SK-N-SH (cell line): ENCODE data around the gene CCDC68. TPM values are rescaled to one million over a fixed set of nuclear protein-coding genes. Genes with fewer than 3 reads are reported as not detected.

ENCODE experiments used
- CTCF ChIA-PET: fragments of 300-600, 350-600 bp; formaldehyde crosslinking; extraction: SDS; loops from one replicate; lab custom pipeline; 2021; lab: Yijun Ruan, JAX
- POLR2A ChIA-PET: fragments of 350-600 bp; sonication (Branson Sonifier 250); formaldehyde crosslinking; extraction: SDS; loops from one replicate; lab custom pipeline; 2020; ENCODE audit warnings: antibody characterized with exemption, inconsistent platforms; lab: Yijun Ruan, JAX
- DNase-seq: peaks from one replicate; pipeline ENCODE4 v3.0.0; 2012
- H2AFZ ChIP-seq: fragments of 200-600 bp; sonication (generic); 2 replicates; pipeline ENCODE4 v1.8.1; 2016; ENCODE audit warnings: antibody characterized with exemption, mild to moderate bottlenecking, low read depth
- H3F3A ChIP-seq: fragments of 200-600 bp; sonication (generic); replicated peaks from 2 replicates; pipeline ENCODE3; 2016; ENCODE audit warnings: antibody characterized with exemption, mild to moderate bottlenecking; ENCODE audit not compliant: insufficient read depth
- H3K27ac ChIP-seq, 2 experiments: fragments of 200-500 bp in 1 of 2; fragments of 200-600 bp in 1 of 2; sonication (Bioruptor generic) in 1 of 2; sonication (generic), shearing (Covaris generic) in 1 of 2; 2 replicates each; pipeline versions ENCODE4 v1.5.1 to v1.6.1; 2014 to 2016; ENCODE audit warnings: low read depth in 2 of 2, inconsistent platforms in 1 of 2, low read length in 1 of 2, mild to moderate bottlenecking in 1 of 2, mixed read lengths in 1 of 2
- H3K27me3 ChIP-seq: fragments of 200-600 bp; sonication (generic), shearing (Covaris generic); 2 replicates; pipeline ENCODE4 v1.6.1; 2016; ENCODE audit warnings: mixed run types; ENCODE audit not compliant: insufficient read depth
- H3K36me3 ChIP-seq, 2 experiments: fragments of 200-500 bp in 1 of 2; fragments of 200-600 bp in 1 of 2; sonication (Bioruptor generic) in 1 of 2; sonication (generic) in 1 of 2; replicated peaks in 1 of 2; 2 replicates each; pipeline versions ENCODE3 to v1.5.1; 2014 to 2016; ENCODE audit warnings: low read length in 1 of 2, mild to moderate bottlenecking in 1 of 2; ENCODE audit not compliant: insufficient read depth in 2 of 2, control insufficient read depth in 1 of 2
- H3K4me1 ChIP-seq, 2 experiments: fragments of 200-500 bp in 1 of 2; fragments of 200-600 bp in 1 of 2; sonication (Bioruptor generic) in 1 of 2; sonication (generic), shearing (Covaris generic) in 1 of 2; 2 replicates each; pipeline versions ENCODE4 v1.5.1 to v1.6.1; 2014 to 2016; ENCODE audit warnings: low read depth in 1 of 2, low read length in 1 of 2, mixed run types in 1 of 2; ENCODE audit not compliant: insufficient read depth in 2 of 2, control insufficient read depth in 1 of 2
- H3K4me2 ChIP-seq: fragments of 200-600 bp; sonication (generic), shearing (Covaris generic); 2 replicates; pipeline ENCODE4 v1.6.1; 2017; ENCODE audit warnings: mixed run types
- H3K4me3 ChIP-seq, 2 experiments: fragments of 200-500 bp in 1 of 2; fragments of 200-600 bp in 1 of 2; sonication (Bioruptor generic) in 1 of 2; sonication (generic), shearing (Covaris generic) in 1 of 2; 2 replicates each; pipeline versions ENCODE4 v1.5.1 to v1.8.1; 2014 to 2016; ENCODE audit warnings: low read depth in 2 of 2, inconsistent platforms in 1 of 2, low read length in 1 of 2, mild to moderate bottlenecking in 1 of 2, mixed read lengths in 1 of 2, moderate library complexity in 1 of 2
- H3K79me2 ChIP-seq: fragments of 200-600 bp; sonication (generic); 2 replicates; pipeline ENCODE4 v1.8.1; 2017; ENCODE audit warnings: mild to moderate bottlenecking; ENCODE audit not compliant: insufficient read depth
- H3K9ac ChIP-seq: fragments of 200-600 bp; sonication (generic); 2 replicates; pipeline ENCODE4 v1.6.1; 2017; ENCODE audit warnings: mixed run types
- H3K9me2 ChIP-seq: fragments of 200-600 bp; sonication (generic); 2 replicates; pipeline ENCODE4 v1.6.1; 2017; ENCODE audit warnings: mixed run types
- H3K9me3 ChIP-seq: fragments of 200-600 bp; sonication (generic); 2 replicates; pipeline ENCODE4 v1.6.1; 2017; ENCODE audit warnings: mixed run types, mild to moderate bottlenecking, moderate library complexity
- H4K20me1 ChIP-seq: fragments of 200-600 bp; sonication (generic); 2 replicates; pipeline ENCODE4 v1.6.1; 2017; ENCODE audit warnings: mild to moderate bottlenecking, mixed run types; ENCODE audit not compliant: insufficient read depth
- CHD2 ChIP-seq: fragments of 150-350 bp; IDR thresholded peaks from 2 replicates; pipeline ENCODE4 v1.6.1; 2018; ENCODE audit warnings: low read length; ENCODE audit not compliant: partially characterized antibody
- ELF1 ChIP-seq: IDR thresholded peaks from 2 replicates; pipeline ENCODE4 v1.4.0; 2012
- EZH2phosphoT487 ChIP-seq: fragments of 200-600 bp; sonication (generic); IDR thresholded peaks from 2 replicates; pipeline ENCODE4 v1.6.1; 2017; ENCODE audit warnings: low read depth, mixed run types, mild to moderate bottlenecking, antibody characterized with exemption, moderate library complexity, borderline replicate concordance
- FOSL2 ChIP-seq: IDR thresholded peaks from 2 replicates; pipeline ENCODE4 v1.4.0; 2012; ENCODE audit warnings: low read depth, mild to moderate bottlenecking, moderate library complexity, borderline replicate concordance
- FOXJ3 ChIP-seq: sonication (generic); formaldehyde crosslinking; IDR thresholded peaks from 2 replicates; pipeline ENCODE4 v1.5.1; 2020; ENCODE audit warnings: mild to moderate bottlenecking, missing genetic modification reagents
- FOXM1 ChIP-seq: IDR thresholded peaks from 2 replicates; pipeline ENCODE4 v1.4.0; 2012; ENCODE audit warnings: low read depth, mild to moderate bottlenecking
- GABPA ChIP-seq: IDR thresholded peaks from 2 replicates; pipeline ENCODE4 v1.4.0; 2012; ENCODE audit warnings: low read depth, mild to moderate bottlenecking
- GATA2 ChIP-seq: sonication (generic); formaldehyde crosslinking; IDR thresholded peaks from 2 replicates; pipeline ENCODE4 v1.5.0; 2020; ENCODE audit warnings: mild to moderate bottlenecking, missing genetic modification reagents
- MXI1 ChIP-seq: IDR thresholded peaks from 2 replicates; pipeline ENCODE4 v1.6.1; 2012; ENCODE audit warnings: mild to moderate bottlenecking, low read depth, low read length, improper control_type of control experiment
- NFIC ChIP-seq: IDR thresholded peaks from 2 replicates; pipeline ENCODE4 v1.4.0; 2012; ENCODE audit warnings: borderline replicate concordance
- NRF1 ChIP-seq: IDR thresholded peaks from 2 replicates; pipeline ENCODE4 v1.6.1; 2012; ENCODE audit warnings: low read depth, mild to moderate bottlenecking, low read length
- RFX5 ChIP-seq: IDR thresholded peaks from 2 replicates; pipeline ENCODE4 v1.6.1; 2012; ENCODE audit warnings: mild to moderate bottlenecking, improper control_type of control experiment, low read length
- SMC3 ChIP-seq: IDR thresholded peaks from 2 replicates; pipeline ENCODE4 v1.6.1; 2012; ENCODE audit warnings: low read depth, low read length, improper control_type of control experiment
- TAF1 ChIP-seq: IDR thresholded peaks from 2 replicates; pipeline ENCODE4 v1.6.1; 2012; ENCODE audit warnings: low read depth, mild to moderate bottlenecking, low read length, moderate library complexity, borderline replicate concordance
- WGBS: methylation state at CpG from one replicate; pipeline ENCODE4 v1.1.6; 2017; ENCODE audit warnings: low lambda C conversion rate; 5-methylcytosine and 5-hydroxymethylcytosine counted together
- polyA plus RNA-seq, 3 experiments: library from polyadenylated mRNA; depleted of rRNA; stranded (reverse); fragments of >200 nt; gene quantifications; 2 replicates each; pipeline ENCODE4 v1.2.3, GENCODE V29; 2012
- TF ChIP-seq, protein P1 (sequence below): fragments of 150-350 bp; IDR thresholded peaks from 2 replicates; pipeline ENCODE4 v1.6.1; 2016; ENCODE audit warnings: mild to moderate bottlenecking, low read depth, low read length
- TF ChIP-seq, protein P2 (sequence below): fragments of 200-600 bp; sonication (generic); IDR thresholded peaks from 2 replicates; pipeline ENCODE4 v1.6.1; 2017; ENCODE audit warnings: antibody characterized with exemption, mild to moderate bottlenecking, moderate library complexity
- TF ChIP-seq, protein P3 (sequence below): IDR thresholded peaks from 2 replicates; pipeline ENCODE4 v1.4.0; 2012; ENCODE audit warnings: low read depth, borderline replicate concordance
- TF ChIP-seq, protein P4 (sequence below): IDR thresholded peaks from 2 replicates; pipeline ENCODE4 v1.4.0; 2012; ENCODE audit warnings: low read depth
- TF ChIP-seq, protein P5 (sequence below): fragments of 150-350 bp; IDR thresholded peaks from 2 replicates; pipeline ENCODE4 v1.6.1; 2017; ENCODE audit warnings: antibody characterized with exemption, low read length, low read depth, borderline replicate concordance

CCDC68 gene
- polyA plus RNA-seq, 1 of the 3 experiments (the other 2 are of a cell fraction): not detected

DNA sequence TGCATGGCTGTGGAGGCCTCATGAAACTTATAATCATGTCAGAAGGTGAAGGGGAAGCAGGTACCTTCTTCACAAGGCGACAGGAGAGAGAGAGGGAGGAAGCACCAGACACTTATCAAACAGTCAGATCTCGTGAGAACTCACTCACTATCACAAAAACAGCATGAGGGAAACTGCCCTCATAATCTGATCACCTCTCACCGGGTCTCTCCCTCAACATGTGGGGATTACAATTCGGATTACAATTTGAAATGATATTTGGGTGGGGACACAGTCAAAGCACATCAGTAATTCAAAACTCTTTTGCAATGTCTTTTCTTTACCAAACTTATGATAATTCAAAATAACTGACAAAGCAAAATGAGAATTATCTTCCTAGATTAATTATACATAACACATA lies 8.5 kb upstream of the CCDC68 start:
- no peak overlapping the region for H3K9ac ChIP-seq
- H3K27me3 ChIP-seq: no peaks in the 10 kb centered on the region
- no peaks in the 10 kb centered on the region for H3K36me3 ChIP-seq
- H4K20me1 ChIP-seq: no peaks in the 10 kb centered on the region
- TF ChIP-seq NRF1: no peak
- TF ChIP-seq CHD2: no peak
- TF ChIP-seq, protein P1, sequence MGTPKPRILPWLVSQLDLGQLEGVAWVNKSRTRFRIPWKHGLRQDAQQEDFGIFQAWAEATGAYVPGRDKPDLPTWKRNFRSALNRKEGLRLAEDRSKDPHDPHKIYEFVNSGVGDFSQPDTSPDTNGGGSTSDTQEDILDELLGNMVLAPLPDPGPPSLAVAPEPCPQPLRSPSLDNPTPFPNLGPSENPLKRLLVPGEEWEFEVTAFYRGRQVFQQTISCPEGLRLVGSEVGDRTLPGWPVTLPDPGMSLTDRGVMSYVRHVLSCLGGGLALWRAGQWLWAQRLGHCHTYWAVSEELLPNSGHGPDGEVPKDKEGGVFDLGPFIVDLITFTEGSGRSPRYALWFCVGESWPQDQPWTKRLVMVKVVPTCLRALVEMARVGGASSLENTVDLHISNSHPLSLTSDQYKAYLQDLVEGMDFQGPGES: no peak
- no peak for TF ChIP-seq TAF1
- no peak for TF ChIP-seq EZH2phosphoT487
- TF ChIP-seq, protein P2, sequence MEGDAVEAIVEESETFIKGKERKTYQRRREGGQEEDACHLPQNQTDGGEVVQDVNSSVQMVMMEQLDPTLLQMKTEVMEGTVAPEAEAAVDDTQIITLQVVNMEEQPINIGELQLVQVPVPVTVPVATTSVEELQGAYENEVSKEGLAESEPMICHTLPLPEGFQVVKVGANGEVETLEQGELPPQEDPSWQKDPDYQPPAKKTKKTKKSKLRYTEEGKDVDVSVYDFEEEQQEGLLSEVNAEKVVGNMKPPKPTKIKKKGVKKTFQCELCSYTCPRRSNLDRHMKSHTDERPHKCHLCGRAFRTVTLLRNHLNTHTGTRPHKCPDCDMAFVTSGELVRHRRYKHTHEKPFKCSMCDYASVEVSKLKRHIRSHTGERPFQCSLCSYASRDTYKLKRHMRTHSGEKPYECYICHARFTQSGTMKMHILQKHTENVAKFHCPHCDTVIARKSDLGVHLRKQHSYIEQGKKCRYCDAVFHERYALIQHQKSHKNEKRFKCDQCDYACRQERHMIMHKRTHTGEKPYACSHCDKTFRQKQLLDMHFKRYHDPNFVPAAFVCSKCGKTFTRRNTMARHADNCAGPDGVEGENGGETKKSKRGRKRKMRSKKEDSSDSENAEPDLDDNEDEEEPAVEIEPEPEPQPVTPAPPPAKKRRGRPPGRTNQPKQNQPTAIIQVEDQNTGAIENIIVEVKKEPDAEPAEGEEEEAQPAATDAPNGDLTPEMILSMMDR: no peak
- no peak for TF ChIP-seq MXI1
- TF ChIP-seq, protein P3, sequence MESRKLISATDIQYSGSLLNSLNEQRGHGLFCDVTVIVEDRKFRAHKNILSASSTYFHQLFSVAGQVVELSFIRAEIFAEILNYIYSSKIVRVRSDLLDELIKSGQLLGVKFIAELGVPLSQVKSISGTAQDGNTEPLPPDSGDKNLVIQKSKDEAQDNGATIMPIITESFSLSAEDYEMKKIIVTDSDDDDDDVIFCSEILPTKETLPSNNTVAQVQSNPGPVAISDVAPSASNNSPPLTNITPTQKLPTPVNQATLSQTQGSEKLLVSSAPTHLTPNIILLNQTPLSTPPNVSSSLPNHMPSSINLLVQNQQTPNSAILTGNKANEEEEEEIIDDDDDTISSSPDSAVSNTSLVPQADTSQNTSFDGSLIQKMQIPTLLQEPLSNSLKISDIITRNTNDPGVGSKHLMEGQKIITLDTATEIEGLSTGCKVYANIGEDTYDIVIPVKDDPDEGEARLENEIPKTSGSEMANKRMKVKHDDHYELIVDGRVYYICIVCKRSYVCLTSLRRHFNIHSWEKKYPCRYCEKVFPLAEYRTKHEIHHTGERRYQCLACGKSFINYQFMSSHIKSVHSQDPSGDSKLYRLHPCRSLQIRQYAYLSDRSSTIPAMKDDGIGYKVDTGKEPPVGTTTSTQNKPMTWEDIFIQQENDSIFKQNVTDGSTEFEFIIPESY: no peak
- TF ChIP-seq FOSL2: no peak
- TF ChIP-seq, protein P4, sequence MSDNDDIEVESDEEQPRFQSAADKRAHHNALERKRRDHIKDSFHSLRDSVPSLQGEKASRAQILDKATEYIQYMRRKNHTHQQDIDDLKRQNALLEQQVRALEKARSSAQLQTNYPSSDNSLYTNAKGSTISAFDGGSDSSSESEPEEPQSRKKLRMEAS: no peak
- TF ChIP-seq SMC3: no peak
- TF ChIP-seq, all 33 proteins: peak for 0
- no peaks in the 10 kb centered on the region for H3K9me3 ChIP-seq
- ChIA-PET POLR2A (no interaction called here), CTCF (interaction anchor here (0.7 kb wide), 1 partner anchor 24 kb away, joined by 3 read pairs; no protein-coding TSS in a partner anchor)
- no peaks in the 10 kb centered on the region for H3K79me2 ChIP-seq
- H3F3A ChIP-seq: no peaks in the 10 kb centered on the region
- H3K9me2 ChIP-seq: no peaks in the 10 kb centered on the region
- H3K4me3 ChIP-seq: no peak overlapping the region
- H2AFZ ChIP-seq: peak overlapping the region; percentile 60; the same call in 1 of the 2 replicates
- no peak for DNase-seq
- H3K4me1 ChIP-seq: no peaks in the 10 kb centered on the region
- no peak overlapping the region for H3K4me2 ChIP-seq
- WGBS: 79% methylated on average over 4 of the region's 4 CpGs
- 0 out of 4 replicates have a peak overlapping the region, but pooled peaks of 1 of the 2 experiments have one; percentile 10 for H3K27ac ChIP-seq

DNA sequence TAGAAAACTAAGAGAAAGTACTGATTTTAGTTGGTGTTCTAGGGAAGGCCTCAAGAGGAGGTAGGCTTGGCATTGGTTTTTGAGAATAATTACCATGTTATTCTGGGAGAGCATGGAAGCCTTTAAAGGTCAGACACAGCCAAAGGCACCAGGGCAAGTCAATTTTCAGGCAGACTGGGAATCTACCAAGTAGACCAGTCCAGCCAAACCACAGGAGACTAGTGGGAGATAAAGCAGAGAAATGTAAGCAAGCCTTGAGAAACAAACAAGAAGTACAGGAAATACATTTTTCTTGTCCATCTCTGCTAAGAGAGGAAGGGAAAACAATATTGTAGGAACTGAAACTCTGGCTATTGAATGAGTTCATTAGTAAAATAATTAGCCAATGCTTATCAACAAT lies 5.5 kb upstream of the CCDC68 start:
- H3K4me3 ChIP-seq: no peak overlapping the region
- POLR2A ChIA-PET: no interaction called here
- no peaks in the 10 kb centered on the region for H3K4me1 ChIP-seq
- H3F3A ChIP-seq: no peaks in the 10 kb centered on the region
- TF ChIP-seq RFX5: no peak
- TF ChIP-seq NRF1: no peak
- TF ChIP-seq ELF1: no peak
- TF ChIP-seq, protein P5, sequence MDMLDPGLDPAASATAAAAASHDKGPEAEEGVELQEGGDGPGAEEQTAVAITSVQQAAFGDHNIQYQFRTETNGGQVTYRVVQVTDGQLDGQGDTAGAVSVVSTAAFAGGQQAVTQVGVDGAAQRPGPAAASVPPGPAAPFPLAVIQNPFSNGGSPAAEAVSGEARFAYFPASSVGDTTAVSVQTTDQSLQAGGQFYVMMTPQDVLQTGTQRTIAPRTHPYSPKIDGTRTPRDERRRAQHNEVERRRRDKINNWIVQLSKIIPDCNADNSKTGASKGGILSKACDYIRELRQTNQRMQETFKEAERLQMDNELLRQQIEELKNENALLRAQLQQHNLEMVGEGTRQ: no peak
- TF ChIP-seq FOXM1: no peak
- no peak for TF ChIP-seq GABPA
- TF ChIP-seq, protein P1: no peak
- no peak for TF ChIP-seq TAF1
- TF ChIP-seq GATA2 (CRISPR knock-in tag): no peak
- TF ChIP-seq FOSL2: no peak
- TF ChIP-seq FOXJ3: no peak
- TF ChIP-seq NFIC: no peak
- no peak overlapping the region for H2AFZ ChIP-seq
- no peaks in the 10 kb centered on the region for H4K20me1 ChIP-seq
- H3K79me2 ChIP-seq: no peaks in the 10 kb centered on the region
- H3K27ac ChIP-seq: no peak overlapping the region
- H3K9ac ChIP-seq: no peak overlapping the region
- no peaks in the 10 kb centered on the region for H3K9me2 ChIP-seq
- CTCF ChIA-PET: no interaction called here
- no peaks in the 10 kb centered on the region for H3K27me3 ChIP-seq
- H3K4me2 ChIP-seq: no peak overlapping the region
- DNase-seq: no peak
- H3K36me3 ChIP-seq: no peaks in the 10 kb centered on the region
- no peaks in the 10 kb centered on the region for H3K9me3 ChIP-seq
